GM23248 (cell line): ENCODE measurements around the gene CNIH1.
"Not testable (repeated sequence)": the region's sequence is repeated elsewhere in the genome, so short reads cannot be mapped to it uniquely, and the experiment has no call there.

Experiments used
- EZH2 ChIP-seq: fragments of 200-600 bp; sonication (generic); IDR thresholded peaks from 2 replicates; pipeline ENCODE4 v1.6.1; 2018; ENCODE audit warnings: antibody characterized with exemption, mild to moderate bottlenecking; ENCODE audit not compliant: insufficient read depth, poor library complexity, severe bottlenecking
- EZH2phosphoT487 ChIP-seq: fragments of 200-600 bp; sonication (generic); IDR thresholded peaks from 2 replicates; pipeline ENCODE4 v1.6.1; 2018; ENCODE audit warnings: antibody characterized with exemption, moderate library complexity, mild to moderate bottlenecking, low read depth; ENCODE audit not compliant: insufficient read depth

DNA sequence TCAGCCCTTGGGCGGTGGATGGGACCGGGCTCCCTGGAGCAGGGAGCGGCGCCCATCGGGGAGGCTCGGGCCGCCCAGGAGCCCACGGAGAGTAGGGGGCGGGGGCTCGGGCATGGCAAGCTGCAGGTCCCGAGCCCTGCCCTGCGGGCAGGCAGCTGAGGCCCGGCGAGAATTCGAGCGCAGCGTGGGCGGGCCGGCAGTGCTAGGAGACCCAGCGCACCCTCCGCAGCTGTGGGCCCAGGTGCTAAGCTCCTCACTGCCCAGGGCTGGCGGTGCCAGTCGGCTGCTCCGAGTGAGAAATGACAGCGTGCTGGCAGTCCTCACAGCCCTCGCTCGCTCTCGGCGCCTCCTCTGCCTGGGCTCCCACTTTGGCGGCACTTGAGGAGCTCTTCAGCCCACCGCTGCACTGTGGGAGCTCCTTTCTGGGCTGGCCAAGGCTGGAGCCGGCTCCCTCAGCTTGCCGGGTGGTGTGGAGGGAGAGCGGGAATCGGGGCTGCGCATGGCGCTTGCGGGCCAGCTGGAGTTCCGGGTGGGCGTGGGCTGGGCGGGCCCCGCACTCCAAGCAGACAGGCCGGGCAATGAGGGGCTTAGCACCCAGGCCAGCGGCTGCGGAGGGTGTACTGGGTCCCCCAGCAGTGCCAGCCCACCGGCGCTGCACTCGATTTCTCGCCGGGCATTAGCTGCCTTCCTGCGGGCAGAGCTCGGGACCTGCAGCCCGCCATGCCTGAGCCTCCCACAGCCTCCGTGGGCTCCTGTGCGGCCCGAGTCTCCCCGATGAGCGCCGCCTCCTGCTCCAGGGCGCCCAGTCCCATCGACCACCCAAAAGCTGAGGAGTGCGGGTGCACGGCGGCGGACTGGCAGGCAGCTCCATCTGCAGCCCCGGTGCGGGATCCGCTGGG lies 47.9 kb downstream of the CNIH1 start:
- TF ChIP-seq EZH2phosphoT487, EZH2: not testable (repeated sequence)
